Stimulated activated CD4-positive, alpha-beta T cell treated with anti-CD3 and anti-CD28 coated beads, Interleukin-12 subunit alpha, Interleukin-12 subunit beta, amount 100 ng/mL, for 48 hours (primary cell): ENCODE measurements around the gene NFATC3.
"Not testable (repeated sequence)": the region's sequence is repeated elsewhere in the genome, so short reads cannot be mapped to it uniquely, and the experiment has no call there.

Source experiments
- DNase-seq, 3 donors: peaks; one replicate each; pipeline ENCODE4 v3.0.0-alpha.2; 2020; ENCODE audit warnings: low read depth in 2 of 3, low spot score in 1 of 3

NFATC3 gene

GRCh38 chr16:68088130-68088972 lies 3.2 kb downstream of the NFATC3 start:
- no peak for DNase-seq

GRCh38 chr16:68089067-68089466 lies 3.9 kb downstream of the NFATC3 start:
- DNase-seq: no peak

GRCh38 chr16:68090130-68090529 lies 5.0 kb downstream of the NFATC3 start:
- DNase-seq: no peak

DNA sequence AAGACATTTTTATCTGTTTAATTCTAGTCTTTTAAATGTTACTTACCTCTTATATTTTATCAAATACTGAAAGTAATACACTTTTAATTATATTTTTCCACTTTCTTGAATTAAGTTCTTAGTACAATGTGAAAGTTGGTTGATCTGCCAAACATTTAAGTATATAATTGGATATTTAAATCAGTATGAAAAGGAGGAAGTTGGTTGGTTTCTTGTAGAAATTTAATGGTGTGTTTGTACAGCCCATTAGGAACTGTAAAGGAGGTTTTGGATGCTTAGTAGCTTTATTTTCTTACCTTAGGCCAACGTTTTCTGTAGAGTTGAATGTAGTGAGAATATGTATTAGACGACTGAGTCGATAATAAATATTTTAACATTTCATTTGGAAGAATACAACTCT lies 5.4 kb downstream of the NFATC3 start:
- no peak for DNase-seq

GRCh38 chr16:68091380-68092261 lies 6.5 kb downstream of the NFATC3 start:
- DNase-seq: no peak

- DNase-seq: not testable (repeated sequence)
Observed at GRCh38 chr16:68092275-68092674, 7.1 kb downstream of the NFATC3 start.

DNA sequence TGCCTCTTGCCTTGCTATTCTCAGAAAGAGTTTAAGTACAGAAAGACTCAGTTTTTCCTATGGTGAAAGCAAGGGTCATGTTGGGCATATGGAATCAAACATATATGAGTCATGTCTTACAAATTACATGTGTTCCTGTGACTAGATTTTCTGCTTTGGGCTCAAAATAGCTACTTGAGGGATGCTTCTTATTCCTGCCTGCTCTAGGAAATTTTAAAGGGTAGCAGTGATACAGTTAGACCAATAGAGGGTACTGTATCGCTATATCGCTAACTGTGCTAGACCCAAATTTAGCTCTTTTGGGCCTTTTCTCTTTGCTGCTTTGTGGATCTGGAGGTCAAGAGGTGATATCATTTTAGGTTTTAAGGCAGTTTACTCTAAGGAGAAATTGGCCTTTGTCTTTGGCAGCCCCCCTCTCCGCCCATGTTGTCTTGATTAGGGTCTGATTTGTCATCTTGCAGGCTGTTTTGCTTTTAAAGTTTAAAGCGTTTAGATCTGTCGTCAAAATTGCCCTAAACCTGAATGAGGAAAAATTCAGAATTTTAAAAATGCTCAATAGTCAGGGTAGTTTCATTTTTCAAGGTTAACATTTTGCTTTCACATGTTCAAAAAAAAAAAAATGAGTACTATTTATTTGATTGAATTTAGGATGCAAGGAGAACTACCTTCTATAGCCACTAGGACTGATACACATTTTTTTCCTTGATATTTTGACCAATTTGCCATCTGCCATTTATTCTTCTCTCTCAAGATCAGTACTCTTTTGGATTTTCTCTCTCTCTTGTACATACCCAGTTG lies 8.8 kb downstream of the NFATC3 start:
- no peak for DNase-seq

GRCh38 chr16:68094614-68094934 lies 9.4 kb downstream of the NFATC3 start:
- no peak for DNase-seq

GRCh38 chr16:68096491-68096890 lies 11.3 kb downstream of the NFATC3 start:
- DNase-seq: no peak

DNA sequence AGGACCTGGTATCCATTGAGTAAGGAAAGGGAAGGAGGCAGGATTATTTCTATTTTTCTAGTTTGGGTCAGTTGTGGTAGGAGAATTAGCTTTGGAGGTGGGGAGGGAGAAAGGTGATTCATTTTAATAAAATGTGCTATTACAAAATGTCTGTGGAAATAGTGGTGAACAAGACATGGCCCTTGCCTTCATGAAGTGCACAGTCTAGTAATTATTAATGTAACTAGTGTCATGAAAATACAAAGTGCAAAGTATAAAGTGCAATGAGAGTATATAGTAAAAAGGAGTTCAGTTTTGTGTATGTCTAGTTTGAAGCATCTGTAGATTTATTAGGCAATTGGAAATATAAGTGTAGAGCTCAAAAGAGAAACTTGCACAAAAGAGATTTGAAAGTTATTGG lies 11.9 kb downstream of the NFATC3 start:
- no peak for DNase-seq

DNA sequence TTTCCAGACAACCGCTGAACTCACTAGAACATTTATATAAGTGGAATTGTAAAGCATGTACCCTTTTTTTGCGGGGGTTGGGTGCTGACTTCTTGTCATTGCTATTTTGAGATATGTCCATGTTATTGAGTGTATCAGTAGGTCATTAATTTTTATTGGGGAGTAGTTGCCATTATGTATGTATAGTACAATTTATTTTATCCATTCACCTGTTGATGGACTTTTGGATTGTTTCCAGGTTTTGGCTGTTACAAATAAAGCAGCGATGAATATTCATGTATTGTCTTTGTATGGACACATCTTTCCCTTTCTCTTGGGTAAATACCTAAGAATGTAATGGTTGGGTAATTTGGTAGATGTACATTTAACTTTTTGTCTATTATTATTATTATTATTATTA lies 12.7 kb downstream of the NFATC3 start:
- DNase-seq: no peak

GRCh38 chr16:68100488-68100887 lies 15.3 kb downstream of the NFATC3 start:
- no peak for DNase-seq

DNA sequence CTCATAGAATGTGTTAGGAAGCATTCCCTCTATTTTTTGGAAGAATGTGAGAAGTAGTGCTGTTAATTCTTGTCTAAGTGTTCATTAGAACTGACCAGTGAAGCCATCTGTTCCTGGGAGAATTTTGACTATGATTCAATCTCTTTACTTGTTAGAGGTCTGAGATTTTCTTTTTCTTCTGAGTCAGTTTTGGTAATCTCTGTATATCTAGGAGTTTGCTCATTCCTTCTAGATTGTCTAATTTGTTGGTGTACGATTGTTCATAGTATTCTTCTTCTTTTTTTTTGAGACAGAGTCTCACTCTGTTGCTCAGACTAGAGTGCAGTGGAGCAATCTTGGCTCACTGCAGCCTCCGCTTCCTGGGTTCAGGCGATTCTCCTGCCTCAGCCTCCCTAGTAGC lies 20.4 kb downstream of the NFATC3 start:
- no peak for DNase-seq

DNA sequence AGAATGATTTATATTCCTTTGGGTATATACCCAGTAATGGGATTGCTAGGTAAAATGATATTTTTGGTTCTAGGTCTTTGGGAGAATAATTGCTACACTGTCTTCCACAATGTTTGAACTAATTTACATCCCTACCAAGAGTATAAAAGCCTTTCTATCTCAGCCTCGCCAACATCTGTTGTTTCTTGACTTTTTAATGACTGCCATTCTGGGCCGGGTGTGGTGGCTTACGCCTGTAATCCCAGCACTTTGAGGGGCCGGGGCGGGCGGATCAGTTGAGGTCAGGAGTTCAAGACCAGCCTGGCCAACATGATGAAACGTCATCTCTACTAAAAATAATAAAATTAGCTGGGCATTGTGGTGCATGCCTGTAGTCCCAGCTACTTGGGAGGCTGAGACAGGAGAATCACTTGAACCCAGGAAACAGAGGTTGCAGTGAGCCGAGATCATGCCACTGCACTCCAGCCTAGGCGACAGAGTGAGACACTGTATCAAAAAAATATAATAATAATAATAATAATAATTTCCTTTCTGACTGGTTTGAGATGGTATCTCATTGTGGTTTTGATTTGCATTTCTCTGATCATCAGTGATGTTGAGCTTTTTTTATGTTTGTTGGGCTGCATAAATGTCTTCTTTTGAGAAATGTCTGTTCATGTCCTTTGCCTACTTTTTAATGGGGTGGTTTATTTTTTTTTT lies 22.2 kb downstream of the NFATC3 start:
- DNase-seq: not testable (repeated sequence)

GRCh38 chr16:68109156-68109555 lies 24.0 kb downstream of the NFATC3 start:
- DNase-seq: not testable (repeated sequence)

DNA sequence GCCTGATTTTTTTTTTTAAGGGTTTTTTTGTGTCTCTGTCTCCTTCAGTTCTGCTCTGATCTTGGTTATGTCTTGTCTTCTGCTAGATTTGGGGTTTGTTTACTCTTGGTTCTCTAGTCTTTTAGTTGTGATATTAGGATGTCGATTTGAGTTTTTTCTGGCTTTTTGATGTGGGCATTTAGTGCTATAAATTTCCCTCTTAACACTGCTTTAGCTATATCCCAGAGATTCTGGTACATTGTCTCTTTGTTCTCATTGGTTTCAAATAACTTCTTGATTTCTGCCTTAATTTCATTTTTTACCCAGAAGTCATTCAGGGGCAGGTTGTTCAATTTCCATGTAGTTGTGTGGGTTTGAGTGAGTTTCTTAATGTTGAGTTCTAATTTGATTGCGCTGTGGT lies 25.4 kb downstream of the NFATC3 start:
- DNase-seq: not testable (repeated sequence)

DNA sequence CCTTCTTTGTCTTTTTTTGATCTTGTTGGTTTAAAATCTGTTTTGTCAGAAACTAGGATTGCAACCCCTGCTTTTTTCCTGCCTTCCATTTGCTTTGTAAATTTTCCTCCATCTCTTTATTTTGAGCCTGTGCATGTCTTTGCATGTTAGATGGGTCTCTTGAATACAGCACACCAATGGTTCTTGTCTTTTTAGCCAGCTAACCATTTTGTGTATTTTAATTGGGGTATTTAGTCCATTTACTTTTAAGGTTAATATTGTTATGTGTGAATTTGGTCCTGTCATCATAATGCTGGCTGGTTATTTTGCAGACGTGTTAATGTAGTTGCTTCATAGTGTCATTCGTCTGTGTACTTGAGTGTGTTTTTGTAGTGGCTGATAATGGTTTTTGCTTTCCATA lies 26.2 kb downstream of the NFATC3 start:
- DNase-seq: no peak

GRCh38 chr16:68113059-68113761 lies 28.0 kb downstream of the NFATC3 start:
- no peak for DNase-seq

GRCh38 chr16:68113765-68114240 lies 28.6 kb downstream of the NFATC3 start:
- no peak for DNase-seq

DNA sequence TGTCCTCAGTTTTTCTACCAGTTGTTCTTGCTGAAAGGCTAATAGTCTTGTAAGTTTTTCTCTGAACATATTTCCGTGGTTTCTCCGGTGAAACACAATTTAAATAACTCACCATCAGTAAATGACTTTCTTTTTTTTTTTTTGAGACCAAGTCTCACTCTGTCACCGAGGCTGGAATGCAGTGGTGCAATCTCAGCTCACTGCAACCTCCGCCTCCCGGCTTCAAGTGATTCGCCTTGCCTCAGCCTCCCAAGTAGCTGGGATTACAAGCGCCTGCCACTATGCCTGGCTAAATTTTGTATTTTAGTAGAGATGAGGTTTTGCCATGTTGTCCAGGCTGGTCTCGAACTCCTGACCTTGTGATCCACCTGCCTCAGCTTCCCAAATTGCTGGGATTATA lies 29.8 kb downstream of the NFATC3 start:
- DNase-seq: not testable (repeated sequence)
